HG03060 (cell line): ENCODE measurements around the gene MMEL1.
"Not testable (repeated sequence)": the region's sequence is repeated elsewhere in the genome, so short reads cannot be mapped to it uniquely, and the experiment has no call there.

Experiments
- ATAC-seq: cut with Tn5 transposase; IDR thresholded peaks from one replicate; pipeline ENCODE4 v1.9.1; 2021; ENCODE audit warnings: low read depth, moderate number of reproducible peaks; ENCODE audit not compliant: unreplicated experiment

The MMEL1 gene, protein sequence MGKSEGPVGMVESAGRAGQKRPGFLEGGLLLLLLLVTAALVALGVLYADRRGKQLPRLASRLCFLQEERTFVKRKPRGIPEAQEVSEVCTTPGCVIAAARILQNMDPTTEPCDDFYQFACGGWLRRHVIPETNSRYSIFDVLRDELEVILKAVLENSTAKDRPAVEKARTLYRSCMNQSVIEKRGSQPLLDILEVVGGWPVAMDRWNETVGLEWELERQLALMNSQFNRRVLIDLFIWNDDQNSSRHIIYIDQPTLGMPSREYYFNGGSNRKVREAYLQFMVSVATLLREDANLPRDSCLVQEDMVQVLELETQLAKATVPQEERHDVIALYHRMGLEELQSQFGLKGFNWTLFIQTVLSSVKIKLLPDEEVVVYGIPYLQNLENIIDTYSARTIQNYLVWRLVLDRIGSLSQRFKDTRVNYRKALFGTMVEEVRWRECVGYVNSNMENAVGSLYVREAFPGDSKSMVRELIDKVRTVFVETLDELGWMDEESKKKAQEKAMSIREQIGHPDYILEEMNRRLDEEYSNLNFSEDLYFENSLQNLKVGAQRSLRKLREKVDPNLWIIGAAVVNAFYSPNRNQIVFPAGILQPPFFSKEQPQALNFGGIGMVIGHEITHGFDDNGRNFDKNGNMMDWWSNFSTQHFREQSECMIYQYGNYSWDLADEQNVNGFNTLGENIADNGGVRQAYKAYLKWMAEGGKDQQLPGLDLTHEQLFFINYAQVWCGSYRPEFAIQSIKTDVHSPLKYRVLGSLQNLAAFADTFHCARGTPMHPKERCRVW

GRCh38 chr1:2632561-2633361 lies at the start of gene MMEL1:
Gene MMEL1, minus strand, starts transcription at chr1:2633016. Its CDS starts 3,532 bp downstream, at chr1:2629484.
- no peak for ATAC-seq

DNA sequence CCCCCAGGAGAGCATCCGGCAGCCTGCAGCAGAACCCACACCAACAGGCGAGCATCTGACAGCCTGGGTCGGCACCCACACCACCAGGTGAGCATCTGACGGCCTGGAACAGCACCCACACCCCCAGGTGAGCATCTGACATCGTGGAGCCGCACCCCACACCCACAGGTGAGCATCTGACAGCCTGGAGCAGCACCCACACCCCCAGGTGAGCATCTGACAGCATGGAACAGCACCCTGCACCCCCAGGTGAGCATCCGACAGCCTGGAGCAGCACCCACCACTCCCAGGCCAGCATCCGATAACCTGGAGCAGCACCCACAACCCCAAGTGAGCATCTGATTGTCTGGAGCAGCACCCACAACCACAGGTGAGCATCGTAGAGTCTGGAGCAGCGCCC lies 43.9 kb upstream of the MMEL1 start:
- ATAC-seq, result not testable (repeated sequence)

GRCh38 chr1:2671656-2672055 lies 38.8 kb upstream of the MMEL1 start:
- not testable (repeated sequence) for ATAC-seq

DNA sequence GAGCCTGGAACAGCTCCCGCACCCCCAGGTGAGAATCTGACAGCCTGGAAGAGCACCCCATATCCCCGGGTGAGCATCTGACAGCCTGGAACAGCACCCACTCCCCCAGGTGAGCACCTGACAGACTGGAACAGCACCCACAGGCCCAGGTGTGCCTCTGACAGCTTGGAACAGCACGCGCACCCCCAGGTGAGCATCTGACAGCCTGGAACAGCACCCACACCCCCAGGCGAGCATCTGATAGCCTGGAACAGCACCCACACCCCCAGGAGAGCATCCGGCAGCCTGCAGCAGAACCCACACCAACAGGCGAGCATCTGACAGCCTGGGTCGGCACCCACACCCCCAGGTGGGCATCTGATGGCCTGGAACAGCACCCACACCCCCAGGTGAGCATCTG lies 27.0 kb upstream of the MMEL1 start:
- not testable (repeated sequence) for ATAC-seq

DNA sequence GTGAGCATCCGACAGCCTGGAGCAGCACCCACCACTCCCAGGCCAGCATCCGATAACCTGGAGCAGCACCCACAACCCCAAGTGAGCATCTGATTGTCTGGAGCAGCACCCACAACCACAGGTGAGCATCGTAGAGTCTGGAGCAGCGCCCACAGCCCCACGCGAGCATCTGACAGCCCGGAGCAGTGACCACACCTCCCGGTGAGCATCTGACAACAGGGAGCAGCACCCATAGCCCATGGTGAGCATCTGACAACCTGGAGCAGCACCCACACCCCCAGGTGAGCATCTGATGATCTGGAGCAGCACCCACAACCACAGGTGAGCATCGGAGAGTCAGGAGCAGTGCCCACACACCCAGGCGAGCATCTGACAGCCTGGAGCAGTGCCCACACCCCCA lies 25.1 kb upstream of the MMEL1 start:
- not testable (repeated sequence) for ATAC-seq

GRCh38 chr1:2657124-2657523 lies 24.3 kb upstream of the MMEL1 start:
- not testable (repeated sequence) for ATAC-seq

DNA sequence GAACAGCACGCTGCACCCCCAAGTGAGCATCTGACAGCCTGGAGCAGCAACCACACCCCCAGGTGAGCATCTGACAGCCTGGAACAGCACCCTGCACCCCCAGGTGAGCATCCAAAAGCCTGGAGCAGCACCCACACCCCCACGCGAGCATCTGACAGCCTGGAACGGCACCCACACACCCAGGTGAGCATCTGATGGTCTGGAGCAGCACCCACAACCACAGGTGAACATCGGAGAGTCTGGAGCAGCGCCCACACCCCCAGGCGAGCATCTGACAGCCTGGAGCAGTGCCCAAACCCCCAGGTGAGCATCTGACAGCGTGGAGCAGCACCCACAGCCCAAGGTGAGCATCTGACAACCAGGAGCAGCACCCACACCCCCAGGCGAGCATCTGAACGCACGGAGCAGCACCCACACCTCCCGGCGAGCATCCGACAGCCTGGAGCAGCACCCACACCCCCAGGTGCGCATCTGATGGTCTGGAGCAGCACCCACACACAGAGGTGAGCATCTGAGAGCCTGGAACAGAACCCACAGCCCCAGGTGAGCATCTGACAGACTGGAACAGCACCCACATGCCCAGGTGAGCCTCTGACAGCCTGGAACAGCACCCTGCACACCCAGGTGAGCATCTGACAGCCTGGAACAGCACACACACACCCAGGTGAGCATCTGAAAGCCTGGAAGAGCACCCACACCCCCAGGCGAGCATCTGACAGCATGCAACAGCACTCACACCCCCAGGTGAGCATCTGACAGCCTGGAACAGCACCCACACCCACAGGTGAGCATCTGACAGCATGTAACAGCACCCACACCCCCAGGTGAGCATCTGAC lies 23.0 kb upstream of the MMEL1 start:
- not testable (repeated sequence) for ATAC-seq

- ATAC-seq, result not testable (repeated sequence)
These were observed 21.7 kb upstream of the MMEL1 start for GRCh38 chr1:2654443-2654948.

- ATAC-seq, result not testable (repeated sequence)
These were observed 21.1 kb upstream of the MMEL1 start for GRCh38 chr1:2653741-2654442.

DNA sequence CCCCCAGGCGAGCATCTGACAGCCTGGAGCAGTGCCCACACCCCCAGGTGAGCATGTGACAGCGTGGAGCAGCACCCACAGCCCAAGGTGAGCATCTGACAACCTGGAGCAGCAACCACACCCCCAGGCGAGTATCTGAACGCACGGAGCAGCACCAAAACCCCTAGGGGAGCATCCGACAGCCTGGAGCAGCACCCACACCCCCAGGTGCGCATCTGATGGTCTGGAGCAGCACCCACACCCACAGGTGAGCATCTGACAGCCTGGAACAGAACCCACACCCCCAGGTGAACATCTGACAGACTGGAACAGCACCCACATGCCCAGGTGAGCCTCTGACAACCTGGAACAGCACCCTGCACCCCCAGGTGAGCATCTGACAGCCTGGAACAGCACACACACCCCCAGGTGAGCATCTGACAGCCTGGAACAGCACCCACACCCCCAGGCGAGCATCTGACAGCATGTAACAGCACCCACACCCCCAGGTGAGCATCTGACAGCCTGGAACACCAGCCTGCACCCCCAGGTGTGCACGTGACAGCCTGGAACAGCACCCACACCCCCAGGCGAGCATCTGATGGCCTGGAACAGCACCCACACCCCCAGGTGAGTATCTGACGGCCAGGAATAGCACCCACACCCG lies 20.2 kb upstream of the MMEL1 start:
- ATAC-seq, result not testable (repeated sequence)

- not testable (repeated sequence) for ATAC-seq
These were observed 19.5 kb upstream of the MMEL1 start for GRCh38 chr1:2652152-2652925.

DNA sequence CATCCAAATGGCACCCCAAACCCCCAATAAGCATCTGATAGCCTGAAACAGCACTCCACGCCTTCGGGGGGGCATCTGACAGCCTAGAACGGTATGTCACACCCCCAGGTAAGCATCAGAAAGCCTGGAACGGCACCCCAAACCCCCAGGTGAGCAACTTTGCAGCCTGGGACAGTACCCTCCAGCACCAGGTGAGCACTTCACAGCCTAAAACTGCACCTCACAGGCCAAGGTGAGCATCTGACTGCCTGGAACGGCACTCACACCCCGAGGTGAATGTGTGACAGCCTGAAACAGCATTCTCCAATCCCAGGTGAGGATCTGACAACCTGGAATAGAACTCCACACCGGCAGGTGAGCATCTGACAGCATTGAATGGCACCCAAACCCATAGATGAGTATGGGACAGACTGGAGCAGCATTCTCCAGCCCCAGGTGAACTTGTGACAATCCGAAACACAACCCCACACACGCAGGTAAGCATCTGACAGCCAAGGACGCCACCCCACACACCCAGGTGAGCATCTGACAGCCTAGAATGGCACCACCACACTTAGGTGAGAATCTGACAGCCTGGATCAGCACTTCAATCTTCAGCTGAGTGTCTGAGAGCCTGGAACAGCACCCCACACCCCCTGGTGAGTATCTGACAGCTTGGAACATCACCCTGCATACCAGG lies 18.3 kb upstream of the MMEL1 start:
- no peak for ATAC-seq

- ATAC-seq, result no peak
These were observed 14.0 kb upstream of the MMEL1 start for GRCh38 chr1:2646837-2647236.

DNA sequence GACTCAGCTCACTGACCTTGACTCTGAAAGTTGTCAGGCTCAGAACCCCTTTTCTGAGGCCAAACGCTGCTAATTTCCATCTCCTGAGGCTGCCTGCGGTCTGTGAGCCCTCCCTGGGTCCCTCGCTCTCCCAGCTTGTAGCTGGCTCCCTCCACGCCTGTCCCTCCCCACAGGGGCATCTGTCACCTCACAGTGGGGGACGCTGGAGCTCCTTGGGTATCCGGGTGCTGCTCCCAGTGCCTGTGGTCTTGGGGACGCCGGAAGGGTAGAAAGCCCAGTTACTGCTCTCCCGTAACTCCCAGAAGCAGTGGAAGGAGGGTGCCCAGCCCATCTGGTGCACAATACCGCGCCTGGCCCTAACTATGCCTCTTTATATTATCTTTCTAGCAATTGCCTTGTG lies 13.0 kb upstream of the MMEL1 start:
- no peak for ATAC-seq

GRCh38 chr1:2645143-2645542 lies 12.3 kb upstream of the MMEL1 start:
- ATAC-seq, result no peak

GRCh38 chr1:2644591-2645101 lies 11.8 kb upstream of the MMEL1 start:
- no peak for ATAC-seq

DNA sequence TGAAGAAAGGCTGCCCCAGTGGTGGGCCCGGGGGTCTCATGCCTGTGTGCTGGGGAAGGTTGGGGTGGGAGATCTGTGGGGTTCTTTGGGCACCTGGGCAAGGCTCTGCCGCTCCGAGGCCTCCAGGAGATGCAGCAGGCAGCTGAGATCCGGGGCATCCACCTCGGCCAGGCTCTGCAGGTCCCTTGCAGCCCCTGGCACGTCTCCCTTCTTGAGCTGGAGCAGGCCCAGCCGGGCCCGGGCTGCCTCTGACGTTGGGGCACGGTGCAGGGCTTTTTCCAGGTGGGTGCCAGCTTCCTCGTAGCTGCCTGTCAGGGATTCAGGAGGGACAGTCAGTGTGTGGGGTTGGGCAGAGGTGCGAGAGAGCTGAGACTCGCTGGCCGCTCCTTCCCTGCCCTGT lies 11.4 kb upstream of the MMEL1 start:
- no peak for ATAC-seq
